IPS DF 4.7 (cell line): ENCODE measurements around the gene EPS8L2.
"Not testable (repeated sequence)": the region's sequence is repeated elsewhere in the genome, so short reads cannot be mapped to it uniquely, and the experiment has no call there.

ENCODE experiments used
- DNase-seq: peaks from one replicate; pipeline ENCODE4 v3.0.0-alpha.2; 2013; ENCODE audit warnings: low spot score; ENCODE audit errors: extremely low read depth

The EPS8L2 gene

GRCh38 chr11:689625-690024 is 16.4 kb upstream of the EPS8L2 start:
- DNase-seq: no peak

GRCh38 chr11:690244-690643 is 15.8 kb upstream of the EPS8L2 start:
- DNase-seq: not testable (repeated sequence)

- DNase-seq: no peak
These were observed 15.0 kb upstream of the EPS8L2 start for GRCh38 chr11:690738-691633.

- no peak for DNase-seq
These were observed 14.1 kb upstream of the EPS8L2 start for GRCh38 chr11:691710-692590.

GRCh38 chr11:692824-693414 is 13.1 kb upstream of the EPS8L2 start:
- no peak for DNase-seq

- no peak for DNase-seq
These were observed 12.6 kb upstream of the EPS8L2 start for GRCh38 chr11:693415-693831.

- no peak for DNase-seq
These were observed 12.0 kb upstream of the EPS8L2 start for GRCh38 chr11:693887-694562.

GRCh38 chr11:694563-695287 is 11.3 kb upstream of the EPS8L2 start, which contains the start of gene DEAF1:
Gene DEAF1, minus strand, starts transcription at chr11:695222. Its CDS starts 175 bp downstream, at chr11:695047.
- peak; percentile 76 for DNase-seq

- DNase-seq: no peak
These were observed 10.8 kb upstream of the EPS8L2 start for GRCh38 chr11:695288-695537.

GRCh38 chr11:695538-696248 is 10.3 kb upstream of the EPS8L2 start, which contains the start of gene TMEM80:
Gene TMEM80, plus strand, starts transcription at chr11:695816. Its CDS starts 12 bp downstream, at chr11:695828.
- peak; percentile 82 for DNase-seq

- DNase-seq: no peak
These were observed 9.0 kb upstream of the EPS8L2 start for GRCh38 chr11:696955-697491.

- DNase-seq: no peak
These were observed 8.2 kb upstream of the EPS8L2 start for GRCh38 chr11:697811-698311.

- DNase-seq: no peak
These were observed 7.4 kb upstream of the EPS8L2 start for GRCh38 chr11:698493-699115.

- DNase-seq: no peak
These were observed 6.9 kb upstream of the EPS8L2 start for GRCh38 chr11:699116-699508.

GRCh38 chr11:699753-700152 is 6.3 kb upstream of the EPS8L2 start:
- DNase-seq: no peak

GRCh38 chr11:701741-702461 is 4.1 kb upstream of the EPS8L2 start:
- no peak for DNase-seq

- no peak for DNase-seq
These were observed 3.3 kb upstream of the EPS8L2 start for GRCh38 chr11:702462-703461.
